GM23338 (cell line): ENCODE results near the gene DPPA2. TPM values are rescaled to one million over a fixed set of nuclear protein-coding genes. Genes with fewer than 3 reads are reported as not detected.

ENCODE experiments used
- ATAC-seq: fragments of 200-7000 bp; cut with Tn5 transposase; 3 replicates; pipeline ENCODE4 v1.9.1; 2020
- DNase-seq: peaks from one replicate; pipeline ENCODE4 v3.0.0-alpha.2; 2015; ENCODE audit warnings: low spot score
- H2AFZ ChIP-seq: fragments of 200-600 bp; sonication (generic); 2 replicates; pipeline ENCODE4 v1.8.0; 2016; ENCODE audit warnings: antibody characterized with exemption, mild to moderate bottlenecking, moderate library complexity
- H3F3A ChIP-seq: fragments of 200-600 bp; sonication (generic); replicated peaks from 2 replicates; pipeline ENCODE4 v1.8.0; 2017; ENCODE audit warnings: antibody characterized with exemption, mixed run types, low read depth
- H3K27ac ChIP-seq: fragments of 200-600 bp; sonication (generic); 2 replicates; pipeline ENCODE4 v1.6.1; 2016; ENCODE audit warnings: low read depth
- H3K27me3 ChIP-seq: fragments of 200-600 bp; sonication (generic); 2 replicates; pipeline ENCODE4 v1.8.0; 2016; ENCODE audit warnings: mild to moderate bottlenecking, mixed run types, moderate library complexity; ENCODE audit not compliant: insufficient read depth
- H3K36me3 ChIP-seq: fragments of 200-600 bp; sonication (generic); 2 replicates; pipeline ENCODE4 v1.8.0; 2016; ENCODE audit warnings: mild to moderate bottlenecking; ENCODE audit not compliant: insufficient read depth
- H3K4me1 ChIP-seq: fragments of 200-600 bp; sonication (generic); 2 replicates; pipeline ENCODE4 v1.8.0; 2016; ENCODE audit warnings: mild to moderate bottlenecking, moderate library complexity; ENCODE audit not compliant: insufficient read depth
- H3K4me2 ChIP-seq: fragments of 200-600 bp; sonication (generic); 2 replicates; pipeline ENCODE4 v1.7.1; 2017; ENCODE audit warnings: mixed run types
- H3K4me3 ChIP-seq: fragments of 200-600 bp; sonication (generic); 2 replicates; pipeline ENCODE4 v1.6.1; 2016; ENCODE audit warnings: mixed run types
- H3K79me2 ChIP-seq: fragments of 200-600 bp; sonication (generic); replicated peaks from 2 replicates; pipeline ENCODE4 v1.8.0; 2017; ENCODE audit warnings: mild to moderate bottlenecking; ENCODE audit not compliant: insufficient read depth
- H3K9me2 ChIP-seq: fragments of 200-600 bp; sonication (generic); 2 replicates; pipeline ENCODE4 v1.8.0; 2017; ENCODE audit not compliant: insufficient read depth
- H4K20me1 ChIP-seq: fragments of 200-600 bp; sonication (generic); replicated peaks from 2 replicates; pipeline ENCODE4 v1.8.0; 2017; ENCODE audit warnings: mild to moderate bottlenecking; ENCODE audit not compliant: insufficient read depth
- H3K27ac Mint-ChIP-seq: 2 replicates; pipeline ENCODE4 v1.8.0; 2020; ENCODE audit warnings: inconsistent platforms, mild to moderate bottlenecking, moderate library complexity, mixed read lengths
- H3K27me3 Mint-ChIP-seq: 3 replicates; pipeline ENCODE4 v1.8.0; 2022; ENCODE audit warnings: low read depth, mild to moderate bottlenecking, moderate library complexity, mixed read lengths, inconsistent platforms; ENCODE audit not compliant: insufficient read depth, poor library complexity
- H3K36me3 Mint-ChIP-seq: 3 replicates; pipeline ENCODE4 v1.8.0; 2021; ENCODE audit warnings: low read depth, mild to moderate bottlenecking, inconsistent platforms, moderate library complexity, mixed read lengths
- H3K4me1 Mint-ChIP-seq: 3 replicates; pipeline ENCODE4 v1.8.0; 2020; ENCODE audit warnings: mild to moderate bottlenecking, inconsistent platforms, mixed read lengths
- H3K4me3 Mint-ChIP-seq: 3 replicates; pipeline ENCODE4 v1.8.0; 2021; ENCODE audit warnings: moderate library complexity, mild to moderate bottlenecking, inconsistent platforms, mixed read lengths
- H3K9me3 Mint-ChIP-seq: 3 replicates; pipeline ENCODE4 v1.8.0; 2020; ENCODE audit warnings: moderate library complexity, mild to moderate bottlenecking, inconsistent platforms, mixed read lengths
- CREB1 ChIP-seq: fragments of 250-450 bp; sonication (Bioruptor Pico); IDR thresholded peaks from 2 replicates; pipeline ENCODE4 v1.5.0; 2020; ENCODE audit warnings: low read depth, mild to moderate bottlenecking, moderate library complexity
- CTCF ChIP-seq, 2 experiments: fragments of 200-600 bp in 1 of 2; sonication (generic) in 1 of 2; conservative IDR thresholded peaks; 2 replicates each; pipeline versions ENCODE4 v1.5.1 to v1.6.1; 2016 to 2017; ENCODE audit warnings: antibody characterized with exemption in 2 of 2, low read depth in 2 of 2, mild to moderate bottlenecking in 2 of 2, moderate library complexity in 1 of 2
- ETS1 ChIP-seq: IDR thresholded peaks from 2 replicates; pipeline ENCODE4 v1.6.1; 2016; ENCODE audit warnings: antibody characterized with exemption
- EZH2 ChIP-seq: fragments of 200-600 bp; sonication (generic); IDR thresholded peaks from one replicate; pipeline ENCODE4 v1.8.0; 2017; ENCODE audit warnings: antibody characterized with exemption, mild to moderate bottlenecking, low read depth; ENCODE audit not compliant: unreplicated experiment
- EZH2phosphoT487 ChIP-seq: fragments of 200-600 bp; sonication (generic); IDR thresholded peaks from one replicate; pipeline ENCODE4 v1.8.1; 2018; ENCODE audit warnings: antibody characterized with exemption; ENCODE audit not compliant: unreplicated experiment
- JUNB ChIP-seq: IDR thresholded peaks from one replicate; pipeline ENCODE4 v1.6.1; 2016; ENCODE audit warnings: antibody characterized with exemption; ENCODE audit not compliant: unreplicated experiment
- NANOG ChIP-seq: IDR thresholded peaks from 2 replicates; pipeline ENCODE4 v1.6.1; 2016; ENCODE audit warnings: antibody characterized with exemption, borderline replicate concordance
- POLR2AphosphoS5 ChIP-seq: IDR thresholded peaks from 2 replicates; pipeline ENCODE4 v1.6.1; 2016; ENCODE audit warnings: antibody characterized with exemption, low read depth
- REST ChIP-seq: IDR thresholded peaks from one replicate; pipeline ENCODE4 v1.6.1; 2018; ENCODE audit warnings: antibody characterized with exemption; ENCODE audit not compliant: unreplicated experiment
- STAT1 ChIP-seq: IDR thresholded peaks from one replicate; pipeline ENCODE4 v1.6.1; 2016; ENCODE audit warnings: antibody characterized with exemption; ENCODE audit not compliant: unreplicated experiment
- ZNF114 ChIP-seq: fragments of 250-450 bp; sonication (Bioruptor Pico); IDR thresholded peaks from 2 replicates; pipeline ENCODE4 v1.5.0; 2020; ENCODE audit warnings: mild to moderate bottlenecking, moderate library complexity
- ZNF331 ChIP-seq: fragments of 250-450 bp; sonication (Bioruptor Pico); IDR thresholded peaks from 2 replicates; pipeline ENCODE4 v1.5.0; 2020; ENCODE audit warnings: low read depth, mild to moderate bottlenecking, moderate library complexity
- ZNF462 ChIP-seq: fragments of 250-450 bp; sonication (Bioruptor Pico); IDR thresholded peaks from 2 replicates; pipeline ENCODE4 v1.5.0; 2020; ENCODE audit warnings: mild to moderate bottlenecking, moderate library complexity
- polyA plus RNA-seq: library from polyadenylated mRNA; unstranded; fragments of >200 nt; fragmentation: Nextera tagmentation; extraction: Ambion mirVana; gene quantifications from 2 replicates; pipeline ENCODE4 v1.2.1, GENCODE V29; 2016
- total RNA-seq: library from RNA; depleted of rRNA; stranded (reverse); fragments of >200 nt; shearing (Covaris generic); gene quantifications from 2 replicates; pipeline ENCODE4 v1.2.3, GENCODE V29; 2014

The DPPA2 gene
- total and polyA plus RNA-seq, 2 experiments from 2014 or later: 14.3 to 21.5 TPM

GRCh38 chr3:109268181-109268580, 48.1 kb downstream of the DPPA2 start:
- no peaks in the 10 kb centered on the region for H3K36me3 ChIP-seq
- DNase-seq (peak; percentile 3), ATAC-seq (no peak)
- H3K9me2 ChIP-seq: no peaks in the 10 kb centered on the region; the same call in 1 of the 2 replicates
- no peak overlapping the region for H2AFZ ChIP-seq
- H3K4me2 ChIP-seq: no peak overlapping the region
- H3K4me1 ChIP-seq: no peaks in the 10 kb centered on the region
- no peak overlapping the region for H3K4me3 ChIP-seq
- H3K4me1 Mint-ChIP-seq: no peaks in the 10 kb centered on the region
- TF ChIP-seq REST: no peak
- TF ChIP-seq JUNB: no peak
- no peak for TF ChIP-seq ZNF114 (CRISPR knock-in tag)
- TF ChIP-seq ETS1: no peak
- no peak for TF ChIP-seq EZH2phosphoT487
- no peak for TF ChIP-seq ZNF462 (CRISPR knock-in tag)
- TF ChIP-seq ZNF331: no peak
- TF ChIP-seq CREB1 (CRISPR knock-in tag): no peak
- no peak for TF ChIP-seq NANOG
- no peak for TF ChIP-seq STAT1
- TF ChIP-seq EZH2: no peak
- no peak for TF ChIP-seq POLR2AphosphoS5
- no peak for TF ChIP-seq CTCF (conservative IDR thresholded peaks at IDR 0.05; ENCODE audit: low read depth in 2 of 2)
- H3K36me3 Mint-ChIP-seq: no peaks in the 10 kb centered on the region
- H3K4me3 Mint-ChIP-seq: no peak overlapping the region
- H3K27me3 Mint-ChIP-seq: no peaks in the 10 kb centered on the region
- H4K20me1 ChIP-seq: no peaks in the 10 kb centered on the region
- H3K79me2 ChIP-seq: no peaks in the 10 kb centered on the region
- H3K9me3 Mint-ChIP-seq: no peaks in the 10 kb centered on the region
- no peak overlapping the region for H3K27ac Mint-ChIP-seq
- H3K27ac ChIP-seq: no peak overlapping the region
- no peaks in the 10 kb centered on the region for H3F3A ChIP-seq
- H3K27me3 ChIP-seq: no peaks in the 10 kb centered on the region
